Right lobe of liver (tissue), 4 donors: ENCODE results near the gene MTF1.

Experiments
- CTCF ChIP-seq, 4 donors: fragments of 200-600 bp in 3 of 4; fragments of 450-650 bp in 1 of 4; IDR thresholded peaks; one replicate each; pipeline versions ENCODE4 v1.5.1 to v1.8.0; 2016 to 2022; ENCODE audit warnings: antibody characterized with exemption in 4 of 4, mild to moderate bottlenecking in 2 of 4
- POLR2A ChIP-seq: fragments of 450-650 bp; IDR thresholded peaks from one replicate; pipeline ENCODE4 v1.6.1; 2017; ENCODE audit warnings: antibody characterized with exemption, mild to moderate bottlenecking
- donor health status: DM: no; HTN: no; CAD: no.
- donor health status: DM: no; HTN: no; CAD: no.
- donor health status: DM: no; HTN: yes; CAD: no.

GRCh38 chr1:37767488-37767887, 91.9 kb downstream of the MTF1 start:
- TF ChIP-seq CTCF (IDR thresholded peaks at IDR 0.05), result no peak
- no peak for TF ChIP-seq POLR2A
